GM23338 (cell line): ENCODE data around the gene ROBO1.

Source experiments
- CREB1 ChIP-seq: fragments of 250-450 bp; sonication (Bioruptor Pico); IDR thresholded peaks from 2 replicates; pipeline ENCODE4 v1.5.0; 2020; ENCODE audit warnings: low read depth, mild to moderate bottlenecking, moderate library complexity
- CTCF ChIP-seq, 2 experiments: fragments of 200-600 bp in 1 of 2; sonication (generic) in 1 of 2; conservative IDR thresholded peaks; 2 replicates each; pipeline versions ENCODE4 v1.5.1 to v1.6.1; 2016 to 2017; ENCODE audit warnings: antibody characterized with exemption in 2 of 2, low read depth in 2 of 2, mild to moderate bottlenecking in 2 of 2, moderate library complexity in 1 of 2
- EZH2 ChIP-seq: fragments of 200-600 bp; sonication (generic); IDR thresholded peaks from one replicate; pipeline ENCODE4 v1.8.0; 2017; ENCODE audit warnings: antibody characterized with exemption, mild to moderate bottlenecking, low read depth; ENCODE audit not compliant: unreplicated experiment
- EZH2phosphoT487 ChIP-seq: fragments of 200-600 bp; sonication (generic); IDR thresholded peaks from one replicate; pipeline ENCODE4 v1.8.1; 2018; ENCODE audit warnings: antibody characterized with exemption; ENCODE audit not compliant: unreplicated experiment
- JUNB ChIP-seq: IDR thresholded peaks from one replicate; pipeline ENCODE4 v1.6.1; 2016; ENCODE audit warnings: antibody characterized with exemption; ENCODE audit not compliant: unreplicated experiment
- NANOG ChIP-seq: IDR thresholded peaks from 2 replicates; pipeline ENCODE4 v1.6.1; 2016; ENCODE audit warnings: antibody characterized with exemption, borderline replicate concordance
- POLR2AphosphoS5 ChIP-seq: IDR thresholded peaks from 2 replicates; pipeline ENCODE4 v1.6.1; 2016; ENCODE audit warnings: antibody characterized with exemption, low read depth
- REST ChIP-seq: IDR thresholded peaks from one replicate; pipeline ENCODE4 v1.6.1; 2018; ENCODE audit warnings: antibody characterized with exemption; ENCODE audit not compliant: unreplicated experiment
- STAT1 ChIP-seq: IDR thresholded peaks from one replicate; pipeline ENCODE4 v1.6.1; 2016; ENCODE audit warnings: antibody characterized with exemption; ENCODE audit not compliant: unreplicated experiment
- ZNF114 ChIP-seq: fragments of 250-450 bp; sonication (Bioruptor Pico); IDR thresholded peaks from 2 replicates; pipeline ENCODE4 v1.5.0; 2020; ENCODE audit warnings: mild to moderate bottlenecking, moderate library complexity
- ZNF331 ChIP-seq: fragments of 250-450 bp; sonication (Bioruptor Pico); IDR thresholded peaks from 2 replicates; pipeline ENCODE4 v1.5.0; 2020; ENCODE audit warnings: low read depth, mild to moderate bottlenecking, moderate library complexity
- ZNF462 ChIP-seq: fragments of 250-450 bp; sonication (Bioruptor Pico); IDR thresholded peaks from 2 replicates; pipeline ENCODE4 v1.5.0; 2020; ENCODE audit warnings: mild to moderate bottlenecking, moderate library complexity
- TF ChIP-seq, protein P1 (sequence below): IDR thresholded peaks from 2 replicates; pipeline ENCODE4 v1.6.1; 2016; ENCODE audit warnings: antibody characterized with exemption

DNA sequence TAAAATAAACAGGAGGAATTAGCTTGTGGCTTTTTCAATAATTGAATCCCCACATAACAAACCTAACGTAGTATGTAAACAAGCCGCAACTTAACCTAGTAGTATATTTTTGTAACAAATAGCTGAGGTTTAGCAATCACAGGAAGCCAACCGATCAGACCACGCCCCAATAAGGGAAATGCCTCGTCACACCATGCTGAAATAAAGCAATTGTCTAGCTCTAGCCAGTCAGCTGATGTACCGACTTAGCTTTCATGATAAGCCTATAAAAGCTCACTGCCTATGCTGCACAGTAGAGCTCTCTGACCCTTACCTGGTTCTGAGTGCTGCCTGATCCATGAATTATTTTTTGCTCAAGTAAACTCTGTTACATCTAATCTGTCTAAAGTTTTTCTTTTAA is 208.9 kb downstream of the ROBO1 start:
- TF ChIP-seq CTCF (conservative IDR thresholded peaks at IDR 0.05; ENCODE audit: low read depth in 2 of 2) (no peak), POLR2AphosphoS5 (no peak), EZH2 (no peak), JUNB (no peak), EZH2phosphoT487 (no peak), REST (no peak), CREB1 (CRISPR knock-in tag) (no peak), ZNF462 (no peak), ZNF331 (no peak), ZNF114 (CRISPR knock-in tag) (no peak), STAT1 (no peak), NANOG (no peak)
- TF ChIP-seq, protein P1, sequence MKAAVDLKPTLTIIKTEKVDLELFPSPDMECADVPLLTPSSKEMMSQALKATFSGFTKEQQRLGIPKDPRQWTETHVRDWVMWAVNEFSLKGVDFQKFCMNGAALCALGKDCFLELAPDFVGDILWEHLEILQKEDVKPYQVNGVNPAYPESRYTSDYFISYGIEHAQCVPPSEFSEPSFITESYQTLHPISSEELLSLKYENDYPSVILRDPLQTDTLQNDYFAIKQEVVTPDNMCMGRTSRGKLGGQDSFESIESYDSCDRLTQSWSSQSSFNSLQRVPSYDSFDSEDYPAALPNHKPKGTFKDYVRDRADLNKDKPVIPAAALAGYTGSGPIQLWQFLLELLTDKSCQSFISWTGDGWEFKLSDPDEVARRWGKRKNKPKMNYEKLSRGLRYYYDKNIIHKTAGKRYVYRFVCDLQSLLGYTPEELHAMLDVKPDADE, result no peak
